Tongue (tissue), 2 donors: ENCODE data around the gene TMC6. TPM values are rescaled to one million over a fixed set of nuclear protein-coding genes. Genes with fewer than 3 reads are reported as not detected.
"Not testable (repeated sequence)": the region's sequence is repeated elsewhere in the genome, so short reads cannot be mapped to it uniquely, and the experiment has no call there.

Source experiments
- DNase-seq: peaks from one replicate; pipeline ENCODE4 v3.0.0-alpha.2; 2015
- total RNA-seq: library from RNA; depleted of rRNA; stranded (reverse); fragments of >200 nt; gene quantifications from one replicate; pipeline ENCODE4 v1.2.3, GENCODE V29; 2014

TMC6 gene
- total RNA-seq, 1 donor from 2014 or later: 16.8 TPM

- DNase-seq: no peak
Observed at GRCh38 chr17:78124836-78125137, 3.8 kb downstream of the TMC6 start.

DNA sequence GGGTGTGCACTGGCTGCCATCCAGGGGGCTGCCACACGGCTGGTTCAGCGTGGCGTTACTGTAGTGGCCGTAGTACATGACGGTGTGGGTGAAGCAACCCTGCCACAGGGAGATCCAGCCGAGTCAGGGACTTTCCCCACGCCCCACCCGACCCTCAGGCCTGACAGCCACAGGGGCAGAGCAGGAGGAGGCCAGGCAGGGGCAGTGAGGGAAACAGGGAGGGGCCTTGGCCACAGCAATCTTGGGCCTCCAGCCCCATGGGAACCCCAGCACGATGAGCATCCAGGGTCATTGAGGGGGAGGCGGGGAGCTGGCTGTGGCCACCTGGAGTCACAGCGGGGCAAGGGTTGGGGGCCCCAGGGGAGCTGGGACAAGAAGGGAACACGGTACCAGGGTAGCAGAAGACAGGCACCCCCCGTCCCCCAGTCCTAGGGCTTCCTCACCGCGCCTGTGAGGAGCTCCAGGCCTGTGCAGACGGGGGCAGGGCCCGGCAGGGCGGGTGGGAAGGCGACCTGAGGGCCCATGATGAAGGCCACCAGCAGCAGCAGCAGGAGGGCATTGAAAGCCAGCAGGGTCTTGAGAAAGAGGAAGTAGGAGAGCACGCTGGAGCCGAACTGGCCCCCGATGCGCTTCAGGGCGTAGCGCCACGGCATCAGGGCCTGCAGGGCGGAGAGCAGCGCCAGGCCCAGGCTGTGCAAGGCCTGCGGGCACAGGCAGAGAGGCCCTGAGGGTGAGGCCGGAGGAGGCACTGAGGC is 4.3 kb downstream of the TMC6 start:
- no peak for DNase-seq

GRCh38 chr17:78123258-78123929 is 5.2 kb downstream of the TMC6 start:
- no peak for DNase-seq

GRCh38 chr17:78122931-78123249 is 5.7 kb downstream of the TMC6 start:
- DNase-seq: no peak

GRCh38 chr17:78122216-78122930 is 6.2 kb downstream of the TMC6 start:
- no peak for DNase-seq

GRCh38 chr17:78121801-78122215 is 6.7 kb downstream of the TMC6 start:
- DNase-seq: no peak

DNA sequence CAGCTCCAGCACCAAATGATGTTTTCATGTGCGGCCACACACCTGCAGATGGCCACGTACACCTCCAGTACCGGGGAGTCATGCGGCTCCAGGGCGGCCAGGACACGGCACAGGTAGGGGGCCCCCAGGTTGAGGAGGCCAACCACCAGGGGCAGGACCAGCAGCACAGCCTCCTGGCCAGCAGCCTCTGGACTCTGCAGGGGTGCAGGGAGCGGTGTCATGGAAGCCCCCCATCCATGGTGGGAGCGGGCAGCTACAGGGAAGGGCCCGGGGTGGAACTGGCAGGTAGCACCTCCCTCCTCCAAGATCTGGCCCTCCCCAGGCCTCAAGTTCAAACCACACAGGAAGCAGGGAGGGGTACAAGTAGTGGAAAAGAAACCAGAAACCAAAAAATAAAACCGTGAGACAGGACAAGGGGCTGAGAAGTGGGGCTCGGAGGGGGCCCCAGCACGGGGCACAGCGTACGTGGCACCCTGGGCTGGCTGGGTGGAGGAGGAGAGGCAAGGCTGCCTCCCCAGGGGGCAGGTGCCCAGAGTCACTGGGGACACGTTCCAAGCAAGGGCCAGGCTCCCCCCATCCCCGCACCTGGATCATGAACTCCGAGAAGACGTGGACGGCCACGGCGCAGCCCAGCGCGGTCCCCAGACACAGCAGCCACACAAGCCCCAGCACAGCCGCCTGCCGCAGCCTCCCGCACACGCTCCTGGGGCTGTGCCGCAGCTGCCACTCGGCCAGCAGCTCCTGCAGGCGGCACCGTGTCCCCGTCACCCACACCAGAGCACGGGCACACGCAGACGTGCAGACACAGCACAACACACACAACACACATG is 7.4 kb downstream of the TMC6 start:
- DNase-seq: no peak

GRCh38 chr17:78120537-78120936 is 8.0 kb downstream of the TMC6 start:
- no peak for DNase-seq

- DNase-seq: no peak
Observed at GRCh38 chr17:78118801-78119241, 9.7 kb downstream of the TMC6 start.

DNA sequence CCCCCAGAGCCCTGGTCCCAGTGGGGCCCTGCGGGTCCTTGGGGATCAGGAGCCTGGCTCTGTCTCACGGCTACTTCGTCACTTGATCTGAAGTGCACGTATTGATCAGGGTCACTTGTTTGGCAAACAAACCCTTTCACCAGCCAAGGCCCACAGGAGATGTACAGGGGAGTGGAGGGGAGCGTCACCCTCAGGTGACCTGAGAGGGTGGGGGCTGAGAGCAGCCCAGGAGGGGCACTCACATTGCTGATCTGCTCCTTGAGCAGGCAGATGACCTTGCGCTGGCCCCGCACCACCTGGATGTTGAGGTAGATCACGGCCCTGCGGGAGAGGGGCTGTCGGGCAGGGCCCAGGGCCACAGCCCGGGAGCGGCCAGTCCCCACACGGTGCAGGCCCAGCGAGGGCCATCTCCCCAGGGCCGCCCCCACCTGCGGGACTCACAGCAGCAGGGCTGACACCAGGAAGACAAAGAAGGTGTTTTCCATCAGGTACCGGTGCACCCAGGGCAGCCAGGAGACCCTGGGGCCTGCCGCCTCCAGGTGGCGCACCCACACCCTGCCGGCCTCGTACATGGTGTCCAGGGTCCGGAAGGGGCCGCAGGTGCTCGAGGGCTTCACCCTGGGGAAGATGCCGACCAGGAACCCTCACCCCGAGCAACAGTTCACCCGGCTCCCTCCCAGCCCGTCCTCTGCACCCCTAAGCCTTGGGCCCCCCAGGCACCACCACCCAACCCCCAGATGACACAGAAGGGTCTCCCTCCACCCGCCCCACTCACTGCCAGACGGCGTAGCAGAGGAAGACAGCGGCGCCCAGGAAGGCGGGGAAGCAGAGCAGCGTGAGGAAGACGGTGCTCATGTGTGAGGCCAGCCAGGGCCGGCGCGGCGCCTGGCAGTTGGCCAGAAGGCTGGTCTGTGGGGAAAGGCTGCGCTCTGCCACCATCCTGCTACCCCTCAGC is 11.3 kb downstream of the TMC6 start:
- no peak for DNase-seq

DNA sequence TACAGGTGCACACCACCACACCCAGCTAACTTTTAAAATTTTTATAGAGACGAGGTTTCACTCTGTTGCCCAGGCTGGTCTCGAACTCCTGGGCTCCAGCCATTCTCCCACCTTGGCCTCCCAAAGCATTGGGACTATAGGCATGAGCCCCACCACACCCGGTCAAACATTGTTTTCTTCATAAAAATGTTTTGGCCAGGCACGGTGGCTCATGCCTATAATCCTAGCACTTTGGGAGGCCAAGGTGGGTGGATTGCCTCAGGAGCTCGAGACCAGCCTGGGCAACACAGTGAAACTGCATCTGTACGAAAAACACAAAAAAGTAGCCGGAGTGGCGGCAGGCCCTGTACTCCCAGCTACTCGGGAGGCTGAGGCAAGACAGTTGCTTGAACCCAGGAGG is 12.1 kb downstream of the TMC6 start:
- DNase-seq: no peak

DNA sequence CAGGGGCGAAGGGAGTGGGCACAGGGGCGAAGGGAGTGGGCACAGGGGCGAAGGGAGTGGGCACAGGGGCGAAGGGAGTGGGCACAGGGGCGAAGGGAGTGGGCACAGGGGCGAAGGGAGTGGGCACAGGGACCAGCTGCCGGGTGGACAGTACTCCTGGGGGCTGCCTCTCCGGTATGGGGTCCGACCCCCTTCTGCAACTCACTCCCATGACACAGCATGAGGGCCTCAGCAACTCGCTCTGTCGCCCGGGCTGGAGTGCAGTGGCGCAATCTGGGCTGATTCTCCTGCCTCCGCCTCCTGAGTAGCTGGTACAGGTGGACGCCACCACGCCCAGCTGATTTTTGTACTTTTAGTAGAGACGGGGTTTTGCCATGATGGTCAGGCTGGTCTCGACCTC is 12.8 kb downstream of the TMC6 start:
- DNase-seq: not testable (repeated sequence)

GRCh38 chr17:78114831-78115723 is 13.5 kb downstream of the TMC6 start:
- no peak for DNase-seq

DNA sequence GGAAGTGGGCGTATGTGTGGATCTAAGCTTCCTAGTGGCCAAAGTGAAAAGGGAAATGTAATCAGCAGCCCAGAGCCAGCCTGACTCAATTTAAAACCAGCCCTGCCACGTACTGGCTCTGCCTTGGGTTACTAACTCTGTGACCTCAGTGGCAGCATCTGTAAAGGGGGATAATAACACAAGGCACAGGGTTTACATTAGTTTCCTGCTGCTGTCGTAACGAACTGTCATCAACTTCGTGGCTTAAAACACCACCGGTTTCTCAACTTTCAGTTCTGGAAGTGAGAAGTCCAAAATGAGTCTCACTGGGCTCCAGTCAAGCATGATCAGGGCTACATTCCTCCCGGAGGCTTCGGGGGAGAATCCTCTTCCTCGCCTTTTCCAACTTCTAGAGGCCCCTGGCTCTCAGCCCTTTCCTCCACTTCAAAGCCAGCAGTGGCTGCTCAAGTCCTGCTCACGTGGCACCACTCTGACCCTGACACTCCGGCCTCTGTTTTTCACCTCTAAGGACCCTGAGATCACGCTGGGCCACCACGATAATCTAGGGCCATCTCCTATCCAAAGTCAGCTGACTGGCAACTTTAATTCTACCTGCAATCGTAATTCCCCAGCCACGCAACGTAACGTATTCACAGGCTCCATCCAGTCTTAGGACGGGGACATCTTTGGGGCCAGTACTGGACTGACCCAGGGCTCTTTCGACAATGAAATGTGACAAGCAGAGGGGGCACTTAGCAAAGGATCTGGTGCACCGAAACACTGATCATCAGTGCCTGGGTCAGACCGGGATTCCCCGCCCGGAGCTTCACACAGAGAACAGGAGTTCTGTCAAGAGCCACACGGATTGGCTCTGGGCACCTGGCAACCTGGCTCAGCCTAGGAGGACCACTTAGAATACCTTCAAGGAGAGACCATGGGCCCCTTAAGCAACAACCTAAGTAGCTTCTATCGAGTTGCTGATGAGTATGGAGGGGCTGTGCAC is 14.5 kb downstream of the TMC6 start:
- no peak for DNase-seq

DNA sequence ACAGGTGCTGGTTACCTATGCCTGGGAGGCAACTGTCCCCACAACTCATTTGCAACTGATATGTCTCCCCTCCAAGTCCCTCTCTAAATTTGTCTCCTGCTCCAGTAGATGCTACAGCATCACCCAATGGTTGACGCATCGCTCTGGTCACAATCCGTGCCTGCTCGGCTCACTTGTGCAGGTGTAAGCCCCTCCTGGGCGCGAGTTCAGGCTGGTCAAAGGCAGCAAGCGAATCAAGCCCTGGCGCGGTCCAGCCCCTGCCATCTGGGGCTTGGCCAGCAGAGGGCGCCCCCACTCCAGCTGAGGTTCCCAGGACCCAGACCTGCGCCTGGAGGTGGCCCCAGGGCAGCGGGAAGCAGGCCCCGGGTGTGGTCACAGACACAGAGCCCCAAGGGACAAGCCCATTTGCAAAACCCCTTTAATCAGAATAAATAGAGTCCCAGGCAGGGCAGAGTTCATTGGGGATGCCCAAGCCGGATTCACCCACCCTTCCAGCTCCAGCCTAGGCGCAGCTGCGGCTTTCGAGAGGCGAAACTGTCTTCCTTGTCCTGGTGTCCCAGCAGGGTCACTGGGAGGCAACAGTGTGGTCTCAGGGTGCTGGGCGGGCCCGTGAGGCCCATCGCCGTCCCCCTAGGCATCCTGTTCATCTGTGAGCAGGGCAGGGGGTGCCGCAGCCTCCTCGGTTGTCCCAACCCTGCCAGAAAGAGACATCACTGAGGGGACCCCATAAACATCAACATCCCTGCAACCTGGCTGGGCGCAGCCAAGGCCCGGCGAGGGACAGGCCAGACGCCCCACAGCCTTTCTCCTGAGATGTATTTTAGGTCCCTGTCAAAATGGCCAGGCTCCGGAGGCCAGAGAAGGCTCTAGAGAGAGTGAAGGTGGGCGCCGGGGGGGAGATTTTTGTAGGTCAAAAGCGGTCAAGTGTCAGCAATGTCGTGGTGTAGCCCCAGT is 15.8 kb downstream of the TMC6 start:
- peak; percentile 73 for DNase-seq

DNA sequence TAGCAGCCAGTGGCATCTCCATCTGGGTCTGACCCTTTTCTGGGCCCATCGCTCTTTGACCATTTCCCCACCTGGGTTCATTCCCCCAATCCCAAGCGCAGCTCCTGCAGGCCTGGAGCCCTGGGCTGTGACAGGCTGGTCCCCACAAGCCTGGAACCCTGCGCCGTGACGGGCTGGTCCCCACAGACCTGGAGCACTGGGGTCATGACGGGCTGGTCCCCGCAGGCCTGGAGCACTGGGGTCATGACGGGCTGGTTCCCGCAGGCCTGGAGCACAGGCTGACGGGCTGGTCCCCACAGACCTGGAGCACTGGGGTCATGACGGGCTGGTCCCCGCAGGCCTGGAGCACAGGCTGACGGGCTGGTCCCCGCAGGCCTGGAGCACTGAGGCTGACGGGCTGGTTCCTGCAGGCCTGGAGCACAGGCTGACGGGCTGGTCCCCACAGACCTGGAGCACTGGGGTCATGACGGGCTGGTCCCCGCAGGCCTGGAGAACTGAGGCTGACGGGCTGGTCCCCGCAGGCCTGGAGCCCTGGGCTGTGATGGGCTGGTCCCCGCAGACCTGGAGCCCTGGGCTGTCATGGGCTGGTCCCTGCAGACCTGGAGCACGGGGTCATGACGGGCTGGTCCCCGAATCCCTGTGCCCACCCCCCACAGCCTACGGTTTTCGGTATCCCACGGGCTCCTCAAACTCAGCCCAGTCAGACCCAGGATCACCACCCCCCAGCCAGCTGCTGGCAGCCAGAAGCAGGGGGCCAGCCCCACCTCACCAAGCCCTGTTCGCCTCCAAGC is 16.6 kb downstream of the TMC6 start:
- DNase-seq: no peak
